GM12875 (cell line): Measurements from ENCODE around the gene POU2F2.
A peak's percentile ranks its signal among the peaks of the same experiment; 100 is the strongest.

Source experiments
- H3K4me3 ChIP-seq: one replicate; pipeline ENCODE4 v1.5.1; 2011; ENCODE audit warnings: low read depth, low read length, control low read depth
- CTCF ChIP-seq: IDR thresholded peaks from 2 replicates; pipeline ENCODE4 v1.5.1; 2011; ENCODE audit warnings: low read depth, mild to moderate bottlenecking, control low read depth, inconsistent platforms, low read length, moderate library complexity, borderline replicate concordance; ENCODE audit not compliant: insufficient read depth

The POU2F2 gene

GRCh38 chr19:42132851-42133528 lies 744 bp upstream of the POU2F2 start:
- TF ChIP-seq CTCF: peak; percentile 97
- peak overlapping the region; percentile 93 for H3K4me3 ChIP-seq

- TF ChIP-seq CTCF: no peak
- peak overlapping the region; percentile 93 for H3K4me3 ChIP-seq
Observed at GRCh38 chr19:42131149-42132029, 857 bp downstream of the POU2F2 start.

GRCh38 chr19:42130254-42130573 lies 2.0 kb downstream of the POU2F2 start:
- H3K4me3 ChIP-seq: peak overlapping the region; percentile 93
- TF ChIP-seq CTCF: no peak

- peak overlapping the region; percentile 93 for H3K4me3 ChIP-seq
- TF ChIP-seq CTCF: no peak
Observed at GRCh38 chr19:42129399-42130253, 2.6 kb downstream of the POU2F2 start.

GRCh38 chr19:42126574-42126973 lies 5.7 kb downstream of the POU2F2 start:
- no peak for TF ChIP-seq CTCF
- H3K4me3 ChIP-seq: peak overlapping the region; percentile 5

GRCh38 chr19:42125536-42125935 lies 6.7 kb downstream of the POU2F2 start:
- TF ChIP-seq CTCF: no peak
- no peak overlapping the region for H3K4me3 ChIP-seq
